ENCODE measurements around the gene S100P.

The S100P gene

GRCh38 chr4:6673191-6673659 lies 20.5 kb upstream of the S100P start:
- peak; percentile 24 for DNase-seq (ENCODE audit: low spot score)

DNA sequence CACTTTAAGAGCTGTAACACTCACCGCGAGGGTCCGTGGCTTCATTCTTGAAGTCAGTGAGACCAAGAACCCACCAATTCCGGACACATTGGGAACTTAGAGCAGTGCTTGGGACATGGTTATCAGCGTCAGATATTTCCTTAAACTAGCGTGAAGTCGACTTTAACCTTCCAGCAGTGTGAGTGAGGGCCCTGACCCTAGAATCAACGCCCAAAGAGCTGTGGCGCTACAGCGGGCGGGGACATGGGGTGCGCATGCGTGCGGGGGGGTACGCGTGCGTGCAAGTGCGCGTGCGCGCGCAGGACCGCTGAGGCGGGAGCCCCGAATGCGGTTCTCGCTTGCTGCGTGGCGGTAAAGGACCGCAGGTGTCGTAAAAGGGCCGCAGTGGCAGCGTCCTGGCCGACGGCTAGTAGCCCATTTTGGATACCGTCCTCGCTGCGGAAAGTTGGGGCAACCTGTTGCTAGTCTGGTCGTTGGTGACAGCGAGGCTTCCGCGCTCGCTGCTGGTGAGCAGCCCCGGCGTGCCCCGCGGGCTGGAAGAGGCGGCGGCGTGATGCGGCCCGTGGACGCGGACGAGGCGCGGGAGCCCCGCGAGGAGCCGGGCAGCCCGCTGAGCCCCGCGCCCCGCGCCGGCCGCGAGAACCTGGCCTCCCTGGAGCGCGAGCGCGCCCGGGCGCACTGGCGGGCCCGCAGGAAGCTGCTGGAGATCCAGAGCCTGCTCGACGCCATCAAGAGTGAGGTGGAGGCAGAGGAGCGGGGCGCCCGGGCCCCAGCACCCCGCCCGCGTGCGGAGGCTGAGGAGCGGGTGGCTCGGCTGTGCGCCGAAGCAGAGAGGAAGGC lies 19.8 kb upstream of the S100P start:
- DNase-seq (ENCODE audit: low spot score): peak; percentile 93

- DNase-seq (ENCODE audit: low spot score): no peak
These were observed 19.1 kb upstream of the S100P start for GRCh38 chr4:6674500-6675149.

- no peak for DNase-seq (ENCODE audit: low spot score)
These were observed 16.7 kb upstream of the S100P start for GRCh38 chr4:6676722-6677558.

DNA sequence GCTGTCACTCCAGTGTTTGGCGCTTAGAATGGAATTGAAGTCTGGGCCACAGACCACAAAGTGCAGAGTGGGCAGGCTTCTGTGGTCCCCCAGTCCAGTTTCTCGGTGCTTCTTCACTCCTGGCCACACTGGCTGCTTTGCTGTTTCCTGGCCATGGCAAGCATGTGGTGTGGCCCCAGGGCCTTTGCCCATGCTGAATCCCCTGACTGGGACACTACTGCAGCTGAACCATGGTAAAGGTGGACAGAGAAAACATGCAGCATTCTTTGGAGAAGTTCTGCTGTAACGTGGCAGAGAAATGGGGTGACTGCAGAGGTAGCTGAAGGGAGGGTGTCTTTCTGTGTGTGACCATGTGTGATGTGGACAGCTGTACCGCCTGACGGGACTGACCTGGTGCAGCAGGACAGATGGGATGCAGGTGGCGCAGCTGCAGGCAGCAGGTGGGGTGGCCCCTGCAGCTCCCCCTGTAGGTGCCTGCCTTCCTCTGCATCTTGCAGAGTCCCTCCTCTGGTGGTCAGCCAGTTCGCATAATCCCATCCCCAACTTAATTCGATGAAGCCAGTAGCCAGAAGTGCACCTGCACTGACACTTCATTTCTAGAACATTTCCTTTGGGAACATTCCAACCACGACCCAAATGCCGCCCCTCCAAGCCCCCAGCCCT lies 13.2 kb upstream of the S100P start:
- no peak for DNase-seq (ENCODE audit: low spot score)

- DNase-seq (ENCODE audit: low spot score): no peak
These were observed 12.5 kb upstream of the S100P start for GRCh38 chr4:6681191-6681590.

GRCh38 chr4:6682862-6683590 lies 10.7 kb upstream of the S100P start:
- DNase-seq (ENCODE audit: low spot score): no peak

DNA sequence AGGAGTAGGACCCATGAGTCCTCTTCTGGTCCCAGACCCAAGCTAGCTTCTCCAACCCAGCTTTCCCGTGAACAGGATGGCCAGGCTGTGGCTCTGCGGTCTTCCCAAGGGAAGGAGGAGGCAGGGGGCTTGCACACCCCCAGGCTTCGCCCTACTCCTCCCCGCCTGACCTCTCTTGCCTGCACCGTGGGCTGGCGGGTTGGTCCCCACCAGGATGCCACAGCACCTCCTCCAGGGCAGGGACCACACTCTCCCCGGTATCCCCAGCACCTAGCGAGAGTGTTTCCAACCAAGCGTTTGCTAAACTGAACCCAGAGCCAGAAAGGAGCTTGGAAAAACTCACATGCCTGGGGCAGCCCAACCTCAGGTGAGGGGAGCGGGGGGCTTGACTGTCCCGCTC lies 9.0 kb upstream of the S100P start:
- no peak for DNase-seq (ENCODE audit: low spot score)

DNA sequence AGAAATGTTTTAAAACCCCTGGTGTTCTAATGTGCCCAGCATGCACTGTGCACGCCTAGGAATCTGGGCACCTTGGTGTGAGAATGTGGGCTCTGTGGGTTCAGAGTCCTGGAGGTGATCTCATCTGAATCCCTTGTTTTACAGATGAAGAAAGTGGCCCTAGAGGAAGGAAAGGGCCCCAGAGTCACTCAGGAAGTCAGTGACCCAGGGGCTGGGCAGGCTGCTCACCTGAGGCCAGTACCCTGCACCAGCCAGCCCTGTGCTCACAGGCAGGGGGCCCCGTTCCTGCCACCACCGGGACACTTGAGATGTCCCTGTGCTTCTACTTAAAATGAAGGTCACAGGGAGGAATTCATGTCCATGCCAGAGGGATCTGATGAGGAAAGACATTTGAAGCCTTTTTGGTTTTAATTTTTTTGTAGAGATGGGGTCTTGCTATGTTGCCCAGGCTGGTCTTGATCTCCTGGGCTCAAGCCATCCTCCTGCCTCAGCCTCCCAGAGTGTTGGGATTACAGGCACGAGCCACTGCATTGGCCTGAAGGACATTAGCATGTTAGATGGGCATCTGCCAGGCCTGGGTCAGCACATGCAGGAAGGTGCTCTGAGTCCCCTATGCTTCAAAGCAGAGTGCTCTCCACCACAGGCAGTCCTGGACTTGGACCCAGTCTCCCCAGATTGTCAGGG lies 7.4 kb upstream of the S100P start:
- no peak for DNase-seq (ENCODE audit: low spot score)

DNA sequence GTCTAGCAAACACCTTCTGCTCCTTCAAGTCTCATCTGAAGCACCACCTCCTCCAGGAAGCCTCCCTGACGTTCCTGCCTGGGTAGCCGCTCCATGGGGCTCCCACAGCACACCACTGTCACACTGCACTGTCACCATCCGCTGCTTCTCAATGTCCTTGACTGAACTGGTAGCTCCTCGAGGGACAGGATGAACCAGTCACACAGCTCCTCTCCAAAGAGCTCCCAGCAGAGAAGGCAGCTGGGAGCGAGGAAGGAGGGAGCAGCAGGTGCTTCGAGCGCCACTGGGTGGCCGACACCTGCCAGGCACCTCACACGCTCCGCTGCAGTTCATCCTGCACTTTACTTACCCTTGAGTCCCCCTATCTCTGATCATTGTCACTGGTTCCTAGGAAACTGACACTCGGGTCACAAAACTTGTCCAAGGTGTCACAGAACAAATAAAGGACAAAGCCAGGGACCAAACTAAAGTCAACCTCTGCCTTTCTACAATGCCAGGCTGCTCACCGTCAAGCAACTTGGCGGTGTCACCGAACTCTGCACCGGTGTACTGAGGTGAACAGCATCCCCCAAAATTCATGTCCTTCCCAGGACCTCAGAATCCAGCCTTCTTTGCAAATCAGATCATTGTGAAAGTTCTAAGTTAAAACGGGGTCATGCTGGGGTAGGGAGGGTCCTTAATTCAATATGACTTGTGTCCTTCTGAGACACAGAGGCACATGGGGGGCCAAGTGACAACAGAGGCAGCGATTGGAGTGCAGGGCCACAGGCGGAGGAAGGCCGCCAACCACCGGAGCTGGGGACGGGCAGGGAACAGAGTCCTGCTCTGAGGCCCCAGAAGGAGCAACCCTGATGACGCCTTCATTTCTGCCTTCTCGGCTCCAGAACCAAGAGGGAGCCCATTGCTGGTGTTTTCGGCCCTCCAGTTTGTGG lies 5.5 kb upstream of the S100P start:
- DNase-seq (ENCODE audit: low spot score): no peak

GRCh38 chr4:6688879-6689505 lies 4.7 kb upstream of the S100P start:
- no peak for DNase-seq (ENCODE audit: low spot score)

GRCh38 chr4:6689506-6689960 lies 4.1 kb upstream of the S100P start:
- DNase-seq (ENCODE audit: low spot score): no peak

DNA sequence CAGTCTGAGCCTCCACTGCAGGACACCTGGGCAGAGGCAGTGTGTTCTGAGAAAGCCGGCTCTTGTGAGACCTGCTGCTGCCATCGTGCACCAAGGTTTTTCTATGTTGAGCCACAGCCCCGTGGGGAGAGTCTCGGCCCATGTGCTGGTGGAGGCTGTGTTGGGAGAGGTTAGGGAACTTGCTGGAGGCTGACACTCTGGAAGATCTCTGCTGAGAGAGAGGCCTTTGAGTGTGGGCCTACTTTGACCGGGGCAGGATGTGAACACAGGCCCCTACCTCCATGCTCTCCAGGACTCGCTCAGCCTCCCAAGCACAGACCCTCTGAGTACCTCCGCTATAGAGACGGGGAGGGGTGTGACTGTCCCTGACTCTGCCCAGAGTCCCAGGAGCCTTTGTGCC lies 1.3 kb upstream of the S100P start:
- DNase-seq (ENCODE audit: low spot score): no peak

DNA sequence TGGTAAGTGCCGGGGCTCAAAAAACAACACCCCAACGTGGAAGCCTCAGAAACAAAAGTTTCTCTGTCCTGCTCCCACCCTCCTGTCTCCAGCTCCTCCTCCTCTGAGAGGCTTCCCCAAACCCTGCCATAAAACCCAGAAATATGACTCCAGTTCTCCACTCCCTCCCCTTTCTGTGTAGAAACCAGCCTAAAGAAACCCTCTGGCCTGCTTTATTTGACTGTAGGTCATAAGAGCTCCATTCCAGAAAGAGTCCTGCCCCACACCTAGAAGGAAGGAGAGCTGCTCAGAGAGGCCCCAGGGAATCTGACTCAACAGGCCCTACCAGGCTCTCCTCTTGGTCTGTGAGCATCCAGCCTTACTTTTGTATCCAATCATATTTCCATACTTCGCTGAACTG lies 872 bp upstream of the S100P start:
- DNase-seq (ENCODE audit: low spot score): no peak

DNA sequence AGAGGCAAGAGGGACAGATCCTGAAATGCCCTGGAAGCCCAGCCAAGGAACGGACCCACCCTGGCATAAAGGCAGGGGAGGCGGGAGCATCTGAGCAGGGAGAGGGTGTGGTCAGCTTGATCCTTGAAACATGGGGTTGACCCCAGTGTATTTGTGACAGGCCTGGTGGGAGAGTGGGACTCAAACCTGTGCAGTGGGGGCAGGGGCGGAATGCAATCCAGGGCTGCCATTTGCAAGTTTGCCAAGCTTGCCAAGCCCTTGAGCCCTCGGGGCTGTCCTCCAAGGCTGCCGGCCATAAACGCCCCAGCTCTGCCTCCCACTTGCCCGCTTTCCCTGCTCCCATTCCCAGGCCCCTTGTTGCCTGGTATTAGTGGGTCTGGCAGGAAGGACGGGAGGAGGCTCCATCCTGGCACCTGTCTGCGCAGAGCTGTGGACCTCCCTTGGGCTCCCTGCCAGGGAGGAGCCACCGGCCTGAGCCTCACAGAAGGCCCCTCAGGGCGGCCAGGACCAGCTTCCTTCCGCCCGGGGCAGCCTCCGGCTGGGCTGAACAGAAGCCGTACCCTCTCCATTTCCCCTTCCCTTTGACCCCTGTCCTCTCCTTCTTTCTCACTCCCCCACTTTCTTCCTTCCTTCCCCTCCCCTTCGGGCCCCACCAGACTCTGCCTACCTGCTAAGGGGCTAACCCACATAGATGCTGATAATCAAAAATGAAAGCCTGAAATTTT lies 661 bp downstream of the S100P start:
- DNase-seq (ENCODE audit: low spot score): no peak

GRCh38 chr4:6695660-6696610 lies 2.3 kb downstream of the S100P start:
- no peak for DNase-seq (ENCODE audit: low spot score)

DNA sequence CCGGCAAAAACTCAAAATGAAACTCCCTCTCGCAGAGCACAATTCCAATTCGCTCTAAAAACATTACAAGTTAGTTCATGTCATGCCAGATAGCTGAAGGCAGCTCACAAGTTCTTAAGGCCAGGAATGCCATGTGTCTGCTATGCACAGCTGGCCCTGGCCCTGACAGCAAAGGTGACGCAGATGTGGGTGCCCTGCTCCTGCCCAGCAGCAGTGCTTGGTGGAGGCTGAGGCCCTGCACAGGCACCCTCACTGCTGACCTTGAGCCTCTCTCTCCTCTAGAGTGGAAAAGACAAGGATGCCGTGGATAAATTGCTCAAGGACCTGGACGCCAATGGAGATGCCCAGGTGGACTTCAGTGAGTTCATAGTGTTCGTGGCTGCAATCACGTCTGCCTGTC lies 2.9 kb downstream of the S100P start:
- no peak for DNase-seq (ENCODE audit: low spot score)

Data from globus pallidus (tissue), 1 donor.